ENCODE measurements around the gene ARHGEF25. TPM values are rescaled to one million over a fixed set of nuclear protein-coding genes. Genes with fewer than 3 reads are reported as not detected.

The ARHGEF25 gene
- total RNA-seq, 1 donor = 23.9 TPM

DNA sequence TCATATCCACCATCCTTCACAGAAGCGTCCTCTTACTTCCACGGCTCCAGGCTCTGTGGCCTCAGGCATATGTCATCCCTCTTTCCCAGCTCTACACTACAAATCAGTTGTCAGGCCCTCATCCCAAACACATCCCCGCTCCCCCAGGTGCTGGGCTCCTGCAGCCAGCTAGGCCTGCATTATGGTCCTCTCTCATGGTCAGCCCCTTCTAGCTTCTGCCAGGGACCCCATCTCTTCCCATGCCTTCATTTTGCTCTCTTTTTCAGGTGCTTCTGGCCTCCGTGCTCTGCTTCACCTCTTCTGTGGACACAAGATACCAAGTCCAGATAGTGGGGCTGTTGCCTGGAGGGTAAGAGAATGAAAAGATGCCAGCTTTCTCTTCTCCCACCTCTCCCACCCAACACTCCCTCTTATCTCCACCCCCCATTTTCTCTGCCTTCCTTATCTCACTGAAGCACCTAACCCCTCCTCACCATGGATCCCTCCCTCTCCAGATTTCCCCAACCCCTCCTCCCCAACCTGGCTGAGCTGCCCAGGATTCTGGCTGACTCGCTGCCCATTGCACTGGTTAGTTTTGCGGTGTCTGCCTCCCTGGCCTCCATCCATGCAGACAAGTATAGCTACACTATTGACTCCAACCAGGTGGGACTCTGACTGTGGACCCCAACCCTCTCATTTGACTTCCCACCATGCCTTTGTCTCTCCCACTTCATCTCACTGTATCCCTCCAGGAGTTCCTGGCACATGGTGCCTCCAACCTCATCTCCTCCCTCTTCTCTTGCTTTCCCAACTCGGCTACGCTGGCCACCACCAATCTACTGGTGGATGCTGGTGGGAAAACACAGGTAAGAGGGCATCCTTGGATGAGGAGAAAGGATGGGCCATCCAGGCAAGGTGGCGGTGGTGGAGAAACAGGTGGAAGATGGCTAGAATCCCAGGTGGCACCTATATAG lies 11.3 kb downstream of the ARHGEF25 start:
- H2AFZ ChIP-seq (ENCODE audit: low read length) = no peak overlapping the region
- DNase-seq (ENCODE audit: insufficient read length, low spot score, missing footprints) = peak; percentile 36

DNA sequence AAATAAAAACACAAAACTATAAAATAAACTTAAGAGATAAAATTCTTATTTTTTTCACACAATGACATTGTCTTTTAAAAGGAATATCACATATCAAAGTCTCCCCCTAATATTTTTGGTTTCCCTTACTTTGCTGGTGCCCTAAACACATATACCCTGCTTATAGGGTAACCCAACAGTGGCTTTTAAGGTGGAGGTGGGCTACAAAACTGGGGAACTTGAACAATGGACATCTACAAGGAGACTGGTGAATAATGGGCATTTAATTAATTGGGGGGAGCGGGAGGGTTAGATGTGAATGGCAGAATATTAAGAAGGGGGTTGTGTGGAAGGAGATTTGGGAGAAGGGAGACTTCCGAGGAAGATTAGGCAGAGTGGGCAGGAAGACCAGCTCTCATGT lies 12.2 kb downstream of the ARHGEF25 start:
- Histone ChIP-seq H3K36me3 (ENCODE audit: insufficient read depth, low read length) (no peaks in the 10 kb centered on the region), H3K79me2 (ENCODE audit: insufficient read depth, low read length) (no peaks in the 10 kb centered on the region), H3K27ac (ENCODE audit: low read depth, low read length) (no peak overlapping the region), H3K4me2 (ENCODE audit: insufficient read depth, low read length) (no peak overlapping the region), H3K4me3 (ENCODE audit: insufficient read depth, low read length) (no peak overlapping the region), H3K27me3 (ENCODE audit: insufficient read depth, low read length) (peaks cover 57% of the 10 kb centered on the region), H3K9me3 (ENCODE audit: low read depth, low read length) (no peaks in the 10 kb centered on the region), H2AFZ (ENCODE audit: low read length) (no peak overlapping the region), H4K20me1 (ENCODE audit: insufficient read depth, low read length) (no peaks in the 10 kb centered on the region), H3K4me1 (ENCODE audit: insufficient read depth, low read length) (peaks cover 6% of the 10 kb centered on the region)
- peak; percentile 62 for DNase-seq (ENCODE audit: insufficient read length, low spot score, missing footprints)
- TF ChIP-seq, protein P1, sequence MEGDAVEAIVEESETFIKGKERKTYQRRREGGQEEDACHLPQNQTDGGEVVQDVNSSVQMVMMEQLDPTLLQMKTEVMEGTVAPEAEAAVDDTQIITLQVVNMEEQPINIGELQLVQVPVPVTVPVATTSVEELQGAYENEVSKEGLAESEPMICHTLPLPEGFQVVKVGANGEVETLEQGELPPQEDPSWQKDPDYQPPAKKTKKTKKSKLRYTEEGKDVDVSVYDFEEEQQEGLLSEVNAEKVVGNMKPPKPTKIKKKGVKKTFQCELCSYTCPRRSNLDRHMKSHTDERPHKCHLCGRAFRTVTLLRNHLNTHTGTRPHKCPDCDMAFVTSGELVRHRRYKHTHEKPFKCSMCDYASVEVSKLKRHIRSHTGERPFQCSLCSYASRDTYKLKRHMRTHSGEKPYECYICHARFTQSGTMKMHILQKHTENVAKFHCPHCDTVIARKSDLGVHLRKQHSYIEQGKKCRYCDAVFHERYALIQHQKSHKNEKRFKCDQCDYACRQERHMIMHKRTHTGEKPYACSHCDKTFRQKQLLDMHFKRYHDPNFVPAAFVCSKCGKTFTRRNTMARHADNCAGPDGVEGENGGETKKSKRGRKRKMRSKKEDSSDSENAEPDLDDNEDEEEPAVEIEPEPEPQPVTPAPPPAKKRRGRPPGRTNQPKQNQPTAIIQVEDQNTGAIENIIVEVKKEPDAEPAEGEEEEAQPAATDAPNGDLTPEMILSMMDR (IDR thresholded peaks at IDR 0.05; ENCODE audit: extremely low read depth, low read depth, low read length) = no peak

More for the DNA sequence above, 11.3 kb downstream of the ARHGEF25 start:
- Histone ChIP-seq H3K79me2 (ENCODE audit: insufficient read depth, low read length) (no peaks in the 10 kb centered on the region), H3K4me2 (ENCODE audit: insufficient read depth, low read length) (no peak overlapping the region), H3K36me3 (ENCODE audit: insufficient read depth, low read length) (no peaks in the 10 kb centered on the region), H3K9me3 (ENCODE audit: low read depth, low read length) (no peaks in the 10 kb centered on the region), H3K4me1 (ENCODE audit: insufficient read depth, low read length) (peaks cover 6% of the 10 kb centered on the region), H3K27ac (ENCODE audit: low read depth, low read length) (no peak overlapping the region), H3K27me3 (ENCODE audit: insufficient read depth, low read length) (peaks cover 52% of the 10 kb centered on the region), H3K4me3 (ENCODE audit: insufficient read depth, low read length) (no peak overlapping the region), H4K20me1 (ENCODE audit: insufficient read depth, low read length) (no peaks in the 10 kb centered on the region)
- TF ChIP-seq, protein P1 (IDR thresholded peaks at IDR 0.05; ENCODE audit: extremely low read depth, low read depth, low read length) = no peak

DNA sequence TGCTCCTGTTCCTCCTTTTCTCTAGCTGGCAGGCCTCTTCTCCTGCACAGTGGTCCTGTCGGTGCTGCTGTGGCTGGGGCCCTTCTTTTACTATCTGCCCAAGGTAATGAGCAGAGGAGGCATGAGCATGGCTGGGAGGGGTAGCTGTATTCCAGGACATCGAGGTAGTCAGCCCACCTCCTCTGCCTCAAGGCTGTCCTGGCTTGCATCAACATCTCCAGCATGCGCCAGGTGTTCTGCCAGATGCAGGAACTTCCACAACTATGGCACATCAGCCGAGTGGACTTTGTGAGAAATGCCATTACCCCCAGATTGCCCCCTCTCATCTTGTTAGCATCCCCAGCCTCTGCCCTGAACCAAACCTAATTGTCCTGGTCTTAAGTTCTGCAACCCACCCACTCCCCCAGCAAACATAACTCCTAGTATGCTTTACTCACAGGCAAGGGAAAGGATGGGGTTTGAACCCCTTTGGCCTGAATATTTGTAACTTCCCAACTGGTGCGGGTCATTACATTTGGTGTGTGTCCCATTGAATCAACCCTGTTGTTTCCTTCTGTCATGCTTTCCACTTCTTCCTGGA lies 12.7 kb downstream of the ARHGEF25 start:
- H3K4me3 ChIP-seq (ENCODE audit: insufficient read depth, low read length) = no peak overlapping the region
- no peaks in the 10 kb centered on the region for H3K36me3 ChIP-seq (ENCODE audit: insufficient read depth, low read length)
- no peak overlapping the region for H3K27ac ChIP-seq (ENCODE audit: low read depth, low read length)
- no peak overlapping the region for H2AFZ ChIP-seq (ENCODE audit: low read length)
- H3K79me2 ChIP-seq (ENCODE audit: insufficient read depth, low read length) = no peaks in the 10 kb centered on the region
- no peak overlapping the region for H3K4me2 ChIP-seq (ENCODE audit: insufficient read depth, low read length)
- no peaks in the 10 kb centered on the region for H4K20me1 ChIP-seq (ENCODE audit: insufficient read depth, low read length)
- H3K4me1 ChIP-seq (ENCODE audit: insufficient read depth, low read length) = peaks cover 6% of the 10 kb centered on the region
- TF ChIP-seq, protein P1 (IDR thresholded peaks at IDR 0.05; ENCODE audit: extremely low read depth, low read depth, low read length) = no peak
- peaks cover 60% of the 10 kb centered on the region for H3K27me3 ChIP-seq (ENCODE audit: insufficient read depth, low read length)
- H3K9me3 ChIP-seq (ENCODE audit: low read depth, low read length) = no peaks in the 10 kb centered on the region
- DNase-seq (ENCODE audit: insufficient read length, low spot score, missing footprints) = peak; percentile 78

Data from osteoblast (primary cell).